Right lung (tissue), 5 donors: ENCODE measurements around the gene BST2. TPM values are rescaled to one million over a fixed set of nuclear protein-coding genes. Genes with fewer than 3 reads are reported as not detected.

ENCODE experiments used
- polyA plus RNA-seq, 5 donors: library from polyadenylated mRNA; unstranded; fragments of 120-200 nt; gene quantifications; one replicate each; pipeline versions ENCODE4 v1.2.1 to v1.2.3, GENCODE V29; 2013; ENCODE audit warnings: inconsistent platforms in 1 of 5, low replicate concordance in 1 of 5; ENCODE audit not compliant: insufficient read length in 5 of 5, insufficient read depth in 1 of 5

BST2 gene
- polyA plus RNA-seq, 5 donors = 15.2 to 21.7 (median 17.8) TPM

Other genes with a start within 250 kb of the BST2 start
- 10 to 100 TPM; 28.0 to 44.7 (median 33.5) TPM for gene USE1, start 190.3 kb downstream of the BST2 start, polyA plus RNA-seq
- gene OCEL1, start 179.4 kb downstream of the BST2 start, polyA plus RNA-seq = 10 to 100 TPM; 10.7 to 22.8 (median 12.0) TPM
- gene NR2F6, start 159.7 kb downstream of the BST2 start, polyA plus RNA-seq = 10 to 100 TPM; 19.8 to 46.6 (median 24.9) TPM
- 10 to 100 TPM in 3 of 5 donors, 1 to 10 TPM in 2; 9.2 to 12.0 (median 10.3) TPM for gene USHBP1, start 140.9 kb downstream of the BST2 start, polyA plus RNA-seq
- gene BABAM1, start 138.2 kb downstream of the BST2 start, polyA plus RNA-seq = 100 to 1,000 TPM; 103 to 116 (median 106) TPM
- 1 to 10 TPM; 1.3 to 2.2 (median 1.8) TPM for gene ANKLE1, start 123.7 kb downstream of the BST2 start, polyA plus RNA-seq
- 10 to 100 TPM in 3 of 5 donors, 1 to 10 TPM in 2; 5.9 to 15.2 (median 10.4) TPM for gene ABHD8, start 102.2 kb downstream of the BST2 start, polyA plus RNA-seq
- gene MRPL34, start 99.8 kb downstream of the BST2 start, polyA plus RNA-seq = 10 to 100 TPM; 31.0 to 52.5 (median 36.6) TPM
- gene DDA1, start 96.1 kb downstream of the BST2 start, polyA plus RNA-seq = 10 to 100 TPM; 27.5 to 40.6 (median 30.2) TPM
- gene ANO8, start 70.8 kb downstream of the BST2 start, polyA plus RNA-seq = 10 to 100 TPM in 3 of 5 donors, 1 to 10 TPM in 2; 8.1 to 13.0 (median 11.9) TPM
- gene GTPBP3, start 68.1 kb downstream of the BST2 start, polyA plus RNA-seq = 10 to 100 TPM; 18.1 to 29.1 (median 23.0) TPM
- gene PLVAP, start 28.3 kb downstream of the BST2 start, polyA plus RNA-seq = 10 to 100 TPM; 10.1 to 24.4 (median 19.6) TPM
- gene CCDC194, start 11.4 kb downstream of the BST2 start, polyA plus RNA-seq = under 1 TPM in 4 of 5 donors, not detected in 1; 0.13 to 0.27 (median 0.21) TPM
- 10 to 100 TPM; 38.1 to 73.5 (median 48.8) TPM for gene MVB12A, start 14.4 kb upstream of the BST2 start, polyA plus RNA-seq
- 1 to 10 TPM; 1.2 to 2.7 (median 1.7) TPM for gene TMEM221, start 43.0 kb upstream of the BST2 start, polyA plus RNA-seq
- gene NXNL1, start 55.3 kb upstream of the BST2 start, polyA plus RNA-seq = under 1 TPM in 2 of 5 donors, not detected in 3; 0.11 to 0.26 TPM
- 10 to 100 TPM; 17.0 to 28.4 (median 25.1) TPM for gene SLC27A1, start 64.9 kb upstream of the BST2 start, polyA plus RNA-seq
- gene PGLS, start 106.0 kb upstream of the BST2 start, polyA plus RNA-seq = 100 to 1,000 TPM in 1 of 5 donors, 10 to 100 TPM in 4; 55.1 to 105 (median 65.2) TPM
- 10 to 100 TPM; 51.9 to 71.3 (median 63.0) TPM for gene COLGALT1, start 150.0 kb upstream of the BST2 start, polyA plus RNA-seq